SH-SY5Y (cell line): Measurements from ENCODE around the gene WBP1.

ENCODE experiments used
- GATA2 ChIP-seq: IDR thresholded peaks from 2 replicates; pipeline ENCODE4 v1.6.1; 2011; ENCODE audit warnings: mild to moderate bottlenecking, low read depth, low read length
- GATA3 ChIP-seq: IDR thresholded peaks from 2 replicates; pipeline ENCODE4 v1.6.1; 2011; ENCODE audit warnings: low read depth, mild to moderate bottlenecking, low read length, moderate library complexity

The WBP1 gene

DNA sequence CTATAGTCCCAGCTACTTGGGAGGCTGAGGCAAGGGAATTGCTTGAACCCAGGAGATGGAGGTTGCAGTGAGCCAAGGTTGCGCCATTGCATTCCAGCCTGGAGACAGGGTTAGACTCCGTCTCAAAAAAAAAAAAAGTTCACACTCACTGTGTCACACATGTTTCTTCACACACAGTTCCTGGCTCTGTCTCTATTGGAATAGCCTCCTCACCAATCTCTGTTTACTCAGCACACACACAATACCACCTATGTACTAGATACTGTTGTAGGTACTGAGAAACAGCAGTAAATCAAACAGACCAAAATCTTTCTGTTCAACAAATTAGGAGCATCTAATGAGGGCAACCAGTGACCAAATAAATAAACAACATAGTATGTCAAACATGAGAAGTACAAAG, 27.9 kb downstream of the WBP1 start:
- TF ChIP-seq GATA3, result no peak
- TF ChIP-seq GATA2, result no peak

GRCh38 chr2:74488643-74489481, 30.6 kb downstream of the WBP1 start:
- no peak for TF ChIP-seq GATA2
- TF ChIP-seq GATA3, result no peak

- TF ChIP-seq GATA2 (no peak), GATA3 (no peak)
Measured at GRCh38 chr2:74489906-74490305, 31.7 kb downstream of the WBP1 start.

DNA sequence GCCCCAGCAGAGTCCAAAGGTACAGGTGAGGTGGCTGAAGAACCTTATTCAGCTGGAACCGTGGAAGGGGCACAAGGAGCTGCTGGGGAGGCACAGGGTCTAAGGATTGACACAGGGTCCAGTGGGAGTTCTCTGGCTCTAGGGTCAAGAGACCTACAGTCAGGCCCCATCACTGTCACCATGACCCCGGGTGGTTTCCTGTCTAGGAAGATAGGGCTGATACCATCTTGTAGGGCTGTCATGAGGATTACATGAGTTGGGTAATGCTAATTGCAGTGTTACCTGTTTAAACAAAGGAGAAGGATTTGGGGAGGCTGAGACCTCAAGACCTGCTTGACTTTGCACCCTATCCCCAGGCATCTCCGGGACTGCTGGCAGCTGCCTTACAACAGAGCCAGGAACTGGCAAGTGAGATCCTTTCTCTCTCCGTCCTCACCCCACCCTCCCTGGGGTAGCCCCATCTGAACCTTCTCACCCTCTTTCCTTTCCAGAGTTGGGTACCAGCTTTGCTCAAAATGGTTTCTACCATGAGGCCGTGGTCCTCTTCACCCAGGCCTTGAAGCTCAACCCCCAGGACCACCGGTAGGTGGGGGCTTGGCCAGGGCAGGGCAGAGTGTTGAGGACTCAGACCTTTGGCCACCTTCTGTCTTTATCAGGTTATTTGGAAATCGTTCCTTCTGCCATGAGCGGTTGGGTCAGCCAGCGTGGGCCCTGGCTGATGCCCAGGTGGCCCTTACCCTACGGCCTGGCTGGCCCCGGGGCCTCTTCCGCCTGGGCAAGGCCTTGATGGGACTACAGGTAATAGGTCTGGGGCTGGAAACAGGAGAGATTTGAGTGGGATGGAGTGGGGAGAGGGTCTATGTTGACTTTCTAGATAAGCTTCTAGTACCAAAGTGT, 33.7 kb downstream of the WBP1 start:
- TF ChIP-seq GATA3, result no peak

- no peak for TF ChIP-seq GATA3
Measured at GRCh38 chr2:74493546-74493945, 35.3 kb downstream of the WBP1 start.

- TF ChIP-seq GATA2, result no peak
- TF ChIP-seq GATA3, result no peak
Measured at GRCh38 chr2:74495440-74495839, 37.2 kb downstream of the WBP1 start.

- peak; percentile 47 for TF ChIP-seq GATA2
- no peak for TF ChIP-seq GATA3
Measured at GRCh38 chr2:74496997-74497776, 38.9 kb downstream of the WBP1 start.

DNA sequence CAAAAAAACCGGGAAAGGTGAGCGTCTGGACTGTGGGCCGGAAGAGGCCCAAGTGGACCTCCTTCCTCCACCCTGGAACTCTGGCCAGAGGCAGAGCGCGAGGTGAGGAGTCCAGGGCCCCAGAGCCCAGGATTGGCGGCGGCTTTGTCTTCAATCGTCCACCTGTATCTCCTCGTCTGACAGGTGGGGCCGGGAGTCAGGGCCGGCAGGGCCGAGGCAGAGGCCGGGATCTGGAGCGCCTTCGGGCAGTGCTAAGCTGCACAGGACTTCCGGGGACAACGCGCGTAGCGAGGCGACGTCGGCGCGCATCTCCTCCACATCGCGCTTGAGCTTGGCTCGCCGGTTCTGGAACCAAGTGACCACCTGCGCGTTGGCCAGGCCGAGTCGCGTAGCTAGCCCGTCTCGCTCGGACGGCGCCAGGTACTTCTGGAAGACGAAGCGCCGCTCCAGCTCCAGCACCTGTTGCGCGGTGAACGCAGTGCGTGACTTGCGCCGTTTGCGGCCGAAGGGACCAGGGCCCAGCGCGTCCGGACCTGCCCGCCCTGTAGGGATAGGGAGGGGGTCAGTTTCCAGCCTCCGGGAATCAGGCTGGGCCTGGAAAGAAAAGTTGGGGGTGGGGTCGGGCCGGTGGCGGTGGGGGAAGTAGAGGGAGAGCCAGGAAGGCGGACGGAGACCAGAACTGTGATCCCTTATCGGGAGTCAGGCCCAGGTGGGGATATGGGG, 39.7 kb downstream of the WBP1 start:
- TF ChIP-seq GATA3 (no peak), GATA2 (no peak)

GRCh38 chr2:74498500-74499266, 40.4 kb downstream of the WBP1 start:
- TF ChIP-seq GATA3, result no peak
- no peak for TF ChIP-seq GATA2

- TF ChIP-seq GATA3, result no peak
- no peak for TF ChIP-seq GATA2
Measured at GRCh38 chr2:74499267-74499939, 41.2 kb downstream of the WBP1 start, which contains the start of gene LBX2. LBX2 (minus strand) TSS chr2:74499603; CDS start chr2:74499537, 66 bp downstream.

DNA sequence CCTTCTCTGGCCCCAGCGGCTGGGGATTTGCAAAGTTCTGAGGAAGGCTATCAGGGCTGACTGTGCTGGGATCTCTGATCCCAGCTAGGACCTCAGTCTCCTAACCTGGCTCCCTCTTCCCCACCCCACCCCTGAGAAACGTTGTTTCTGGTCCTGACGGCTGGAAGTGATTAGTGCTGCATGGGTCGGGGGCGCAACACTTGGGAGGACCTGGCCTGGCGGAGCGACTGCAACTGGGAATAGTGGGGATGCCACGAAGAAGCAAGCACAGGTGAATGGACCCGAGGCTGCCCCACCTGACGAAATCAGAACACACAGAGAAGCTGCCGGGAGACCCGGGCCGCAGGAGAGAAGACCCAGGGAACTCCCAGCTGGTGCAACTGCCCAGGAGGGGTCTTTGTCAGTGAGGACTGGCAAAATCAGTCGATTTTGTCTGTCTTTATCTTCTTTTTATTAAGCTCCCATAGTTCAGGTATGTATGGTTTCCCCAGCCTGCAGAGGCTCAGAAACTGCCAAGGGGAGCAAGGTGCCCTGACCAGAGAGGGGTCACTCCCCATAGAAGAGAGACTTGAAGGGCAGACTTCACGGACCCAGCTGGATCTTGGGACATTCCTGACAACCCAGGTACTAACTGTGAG, 41.8 kb downstream of the WBP1 start:
- TF ChIP-seq GATA3, result no peak
- TF ChIP-seq GATA2, result no peak

DNA sequence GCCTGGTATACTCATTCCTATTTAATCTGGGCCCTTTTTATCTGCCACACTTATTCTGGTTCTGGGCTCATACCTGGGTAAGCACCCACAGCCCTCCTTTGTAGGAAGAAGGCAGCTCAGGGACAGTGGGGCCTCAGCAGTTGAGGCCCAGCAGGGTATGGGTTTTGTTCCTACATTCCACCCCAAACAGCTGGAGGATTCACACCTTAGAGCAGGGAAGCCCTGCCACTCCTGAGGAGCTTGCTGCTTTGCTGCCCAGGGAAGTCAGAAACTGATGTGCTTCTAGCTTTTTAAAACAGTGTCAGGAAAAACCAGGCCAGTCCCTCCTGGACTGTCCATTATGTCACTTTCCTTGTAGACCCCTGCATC, 42.3 kb downstream of the WBP1 start:
- TF ChIP-seq GATA3 (no peak), GATA2 (no peak)
